K562 treated with DMSO at 1 percent for 48 hours (cell line): ENCODE results near the gene DEFB118. TPM values are rescaled to one million over a fixed set of nuclear protein-coding genes. Genes with fewer than 3 reads are reported as not detected.

Experiments
- total RNA-seq: library from RNA; unstranded; fragments of 300-600 nt; gene quantifications from 2 replicates; pipeline ENCODE4 v1.2.3, GENCODE V29; 2022; ENCODE audit warnings: low replicate concordance; ENCODE audit errors: extremely low read depth

Gene DEFB118
- not detected in 2 replicates for total RNA-seq

DNA sequence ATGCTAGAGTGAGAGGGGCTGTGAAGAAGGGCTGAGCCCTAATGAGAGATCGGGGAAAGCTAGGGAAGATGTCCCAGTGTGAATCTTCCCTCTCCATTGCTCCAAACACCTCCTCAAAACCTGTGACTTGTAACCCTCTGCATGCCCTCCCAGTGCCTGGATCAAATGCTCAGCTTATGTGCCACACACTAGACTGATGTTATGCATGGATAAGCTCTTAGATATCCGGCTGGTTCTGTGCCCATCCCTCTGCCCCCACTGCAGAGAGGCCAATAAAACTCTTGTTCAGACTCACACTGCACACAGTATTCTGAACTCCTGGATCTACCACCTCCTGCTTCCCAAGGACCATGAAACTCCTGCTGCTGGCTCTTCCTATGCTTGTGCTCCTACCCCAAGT lies at the start of gene DEFB118:
TSS of gene DEFB118 (plus strand) at position 301 of the 400 bp plus-strand sequence. CDS start at position 351, 50 bp downstream.

GRCh38 chr20:31390490-31390889 lies 22.1 kb downstream of the DEFB118 start, which contains the start of gene DEFB119:
Gene DEFB119 (minus strand): TSS chr20:31390590. CDS start chr20:31390483, 107 bp downstream.

GRCh38 chr20:31406115-31406514 lies 37.7 kb downstream of the DEFB118 start, which contains the start of gene DEFB121:
Gene DEFB121 (minus strand): TSS chr20:31406215. CDS start chr20:31406152, 63 bp downstream.

Other genes with a start within 250 kb of the DEFB118 start
- not detected in 2 replicates for gene DEFB115, start 110.9 kb upstream of the DEFB118 start, total RNA-seq
- gene DEFB116, start 60.0 kb upstream of the DEFB118 start, total RNA-seq, result not detected in 2 replicates
- not detected in 2 replicates for gene DEFB119, start 22.0 kb downstream of the DEFB118 start, total RNA-seq
- gene DEFB121, start 37.6 kb downstream of the DEFB118 start, total RNA-seq, result not detected in 2 replicates
- not detected in 2 replicates for gene DEFB123, start 72.0 kb downstream of the DEFB118 start, total RNA-seq
- not detected in 2 replicates for gene DEFB124, start 106.5 kb downstream of the DEFB118 start, total RNA-seq
- not detected in 2 replicates for gene REM1, start 106.7 kb downstream of the DEFB118 start, total RNA-seq
- gene HM13, start 145.8 kb downstream of the DEFB118 start, total RNA-seq, result not detected in 2 replicates
- gene ID1, start 236.7 kb downstream of the DEFB118 start, total RNA-seq, result not detected in 2 replicates